H1 (cell line): Measurements from ENCODE around the gene COL6A5. TPM values are rescaled to one million over a fixed set of nuclear protein-coding genes. Genes with fewer than 3 reads are reported as not detected.

Experiments used
- CTCF ChIA-PET: fragments of 300-600 bp; sonication (Branson Sonifier 250); formaldehyde crosslinking; loops from one replicate; lab custom pipeline; 2021; ENCODE audit not compliant: partially characterized antibody; lab: Charles Lee
- POLR2A ChIA-PET: fragments of 300-600 bp; sonication (Branson Sonifier 250); formaldehyde crosslinking; loops from one replicate; lab custom pipeline; 2021; ENCODE audit warnings: inconsistent platforms; ENCODE audit not compliant: partially characterized antibody; lab: Charles Lee
- DNase-seq, 2 experiments: peaks; one replicate each; pipeline versions ENCODE4 v3.0.0 to v3.0.0-alpha.2; 2010 to 2022; ENCODE audit warnings: low spot score in 2 of 2, low read depth in 1 of 2, mixed read lengths in 1 of 2
- FAIRE-seq: peaks from 2 replicates; lab custom pipeline; 2011; peaks lifted over from hg19 to GRCh38; lab: Jason Lieb, UNC
- H2AFZ ChIP-seq: 2 replicates; pipeline ENCODE4 v1.8.1; 2012; ENCODE audit warnings: low read length, inconsistent platforms
- H2AK5ac ChIP-seq: 2 replicates; pipeline ENCODE4 v1.6.1; 2013; ENCODE audit warnings: low read depth, low read length
- H2BK120ac ChIP-seq: replicated peaks from 2 replicates; pipeline ENCODE3; 2013; ENCODE audit warnings: low read depth, low read length, inconsistent platforms
- H2BK12ac ChIP-seq: 2 replicates; pipeline ENCODE4 v1.6.1; 2013; ENCODE audit warnings: low read depth, low read length
- H2BK15ac ChIP-seq: 2 replicates; pipeline ENCODE4 v1.6.1; 2013; ENCODE audit warnings: low read length
- H2BK20ac ChIP-seq: 2 replicates; pipeline ENCODE4 v1.6.1; 2013; ENCODE audit warnings: low read length
- H2BK5ac ChIP-seq: 2 replicates; pipeline ENCODE4 v1.6.1; 2013; ENCODE audit warnings: low read depth, low read length
- H3K14ac ChIP-seq: 2 replicates; pipeline ENCODE4 v1.6.1; 2013; ENCODE audit warnings: inconsistent platforms; ENCODE audit not compliant: insufficient read length
- H3K18ac ChIP-seq: 2 replicates; pipeline ENCODE4 v1.6.1; 2013; ENCODE audit warnings: low read length; ENCODE audit errors: extremely low read depth
- H3K23ac ChIP-seq: 2 replicates; pipeline ENCODE4 v1.6.1; 2013; ENCODE audit warnings: inconsistent platforms; ENCODE audit not compliant: insufficient read length
- H3K23me2 ChIP-seq: 2 replicates; pipeline ENCODE4 v1.6.1; 2013; ENCODE audit warnings: low read depth, low read length
- H3K27ac ChIP-seq: 2 replicates; pipeline ENCODE4 v1.6.1; 2011; ENCODE audit warnings: low read depth, low read length, inconsistent platforms
- H3K27me3 ChIP-seq, 4 experiments: replicated peaks in 1 of 4; 1 replicate in 1 of 4; 2 replicates in 3 of 4; pipeline versions ENCODE4 v1.6.1 to v1.8.1; 2011 to 2013; ENCODE audit warnings: low read length in 3 of 4, mild to moderate bottlenecking in 3 of 4, inconsistent platforms in 2 of 4, mixed read lengths in 2 of 4, moderate library complexity in 1 of 4; ENCODE audit not compliant: control insufficient read depth in 3 of 4, insufficient read depth in 3 of 4; ENCODE audit errors: extremely low read depth in 1 of 4
- H3K36me3 ChIP-seq, 4 experiments: 2 replicates each; pipeline versions ENCODE4 v1.6.1 to v1.8.1; 2011 to 2013; ENCODE audit warnings: mild to moderate bottlenecking in 4 of 4, low read length in 3 of 4, moderate library complexity in 2 of 4, control low read depth in 1 of 4, inconsistent platforms in 1 of 4; ENCODE audit not compliant: insufficient read depth in 4 of 4, control insufficient read depth in 2 of 4
- H3K4ac ChIP-seq: replicated peaks from 2 replicates; pipeline ENCODE3; 2013; ENCODE audit warnings: low read length, low read depth, mixed read lengths, inconsistent platforms; ENCODE audit not compliant: insufficient read length
- H3K4me1 ChIP-seq, 4 experiments: replicated peaks in 1 of 4; 1 replicate in 1 of 4; 2 replicates in 3 of 4; pipeline versions ENCODE4 v1.6.1 to v1.8.1; 2011 to 2013; ENCODE audit warnings: low read length in 3 of 4, inconsistent platforms in 2 of 4, mixed read lengths in 1 of 4; ENCODE audit not compliant: insufficient read depth in 4 of 4, control insufficient read depth in 3 of 4
- H3K4me2 ChIP-seq, 2 experiments: 2 replicates each; pipeline versions ENCODE4 v1.6.1 to v1.8.1; 2011 to 2013; ENCODE audit warnings: low read depth in 2 of 2, low read length in 2 of 2, control low read depth in 1 of 2, inconsistent platforms in 1 of 2, mild to moderate bottlenecking in 1 of 2; ENCODE audit not compliant: insufficient read depth in 1 of 2
- H3K4me3 ChIP-seq, 4 experiments: fragments of 200-600, 300-600 bp in 1 of 4; sonication (generic), shearing (Covaris generic), sonication (Bioruptor Twin) in 1 of 4; 2 replicates each; pipeline versions ENCODE4 v1.5.1 to v1.8.1; 2011 to 2016; ENCODE audit warnings: low read length in 4 of 4, low read depth in 3 of 4, control low read depth in 2 of 4, inconsistent platforms in 2 of 4, mild to moderate bottlenecking in 2 of 4, mixed read lengths in 1 of 4, moderate library complexity in 1 of 4; ENCODE audit not compliant: insufficient read depth in 2 of 4; ENCODE audit errors: extremely low read depth in 1 of 4
- H3K56ac ChIP-seq: replicated peaks from 2 replicates; pipeline ENCODE3; 2013; ENCODE audit warnings: low read depth, mild to moderate bottlenecking, mixed read lengths, low read length, inconsistent platforms; ENCODE audit not compliant: insufficient read length
- H3K79me1 ChIP-seq: 2 replicates; pipeline ENCODE4 v1.6.1; 2013; ENCODE audit warnings: low read depth, low read length, control low read depth
- H3K79me2 ChIP-seq, 2 experiments: 2 replicates each; pipeline versions ENCODE4 v1.6.1 to v1.8.1; 2012 to 2013; ENCODE audit warnings: low read length in 2 of 2, mild to moderate bottlenecking in 2 of 2, inconsistent platforms in 1 of 2; ENCODE audit not compliant: insufficient read depth in 2 of 2, control insufficient read depth in 1 of 2
- H3K9ac ChIP-seq, 4 experiments: replicated peaks in 1 of 4; 1 replicate in 1 of 4; 2 replicates in 3 of 4; pipeline versions ENCODE4 v1.6.1 to v1.8.1; 2011 to 2013; ENCODE audit warnings: low read depth in 3 of 4, low read length in 3 of 4, control low read depth in 2 of 4, mild to moderate bottlenecking in 2 of 4, moderate library complexity in 2 of 4, inconsistent platforms in 1 of 4; ENCODE audit errors: extremely low read depth in 1 of 4
- H3K9me3 ChIP-seq, 2 experiments: 2 replicates each; pipeline versions ENCODE4 v1.6.1 to v1.8.1; 2012 to 2013; ENCODE audit warnings: mild to moderate bottlenecking in 2 of 2, moderate library complexity in 2 of 2, control low read depth in 1 of 2, inconsistent platforms in 1 of 2, low read depth in 1 of 2, low read length in 1 of 2, mixed read lengths in 1 of 2; ENCODE audit not compliant: insufficient read depth in 2 of 2
- H4K20me1 ChIP-seq, 2 experiments: replicated peaks in 1 of 2; 2 replicates each; pipeline versions ENCODE3 to v1.8.1; 2011 to 2013; ENCODE audit warnings: inconsistent platforms in 2 of 2, low read length in 2 of 2, mild to moderate bottlenecking in 1 of 2; ENCODE audit not compliant: insufficient read depth in 2 of 2, control insufficient read depth in 1 of 2
- H4K5ac ChIP-seq: 2 replicates; pipeline ENCODE4 v1.6.1; 2013; ENCODE audit warnings: low read length, low read depth, mixed read lengths, inconsistent platforms; ENCODE audit not compliant: insufficient read length
- H4K8ac ChIP-seq: 2 replicates; pipeline ENCODE4 v1.8.0; 2013; ENCODE audit warnings: mild to moderate bottlenecking, moderate library complexity, low read length, inconsistent platforms; ENCODE audit not compliant: insufficient read depth; ENCODE audit errors: extremely low read depth
- H4K91ac ChIP-seq: replicated peaks from 2 replicates; pipeline ENCODE3; 2013; ENCODE audit warnings: low read length, mixed read lengths, inconsistent platforms; ENCODE audit not compliant: insufficient read length
- CBX8 ChIP-seq: fragments of 300-800, 300-1000 bp; sonication (generic); IDR thresholded peaks from 2 replicates; pipeline ENCODE4 v1.7.1; 2016; ENCODE audit warnings: low read depth, low read length, borderline replicate concordance
- JUN ChIP-seq: IDR thresholded peaks from 2 replicates; pipeline ENCODE4 v1.6.1; 2011; ENCODE audit warnings: low read depth, mild to moderate bottlenecking, improper control_type of control experiment, low read length
- RAD21 ChIP-seq, 2 experiments: IDR thresholded peaks in 1 of 2; conservative IDR thresholded peaks in 1 of 2; 2 replicates each; pipeline ENCODE4 v1.6.1; 2011; ENCODE audit warnings: low read depth in 2 of 2, low read length in 2 of 2, improper control_type of control experiment in 1 of 2, inconsistent platforms in 1 of 2, mild to moderate bottlenecking in 1 of 2, moderate library complexity in 1 of 2
- WGBS, 2 experiments: shearing (Covaris generic) in 1 of 2; methylation state at CpG; one replicate each; pipeline versions ENCODE4 v1.1.6 to v1.1.7; 2013 to 2015; ENCODE audit warnings: low lambda C conversion rate in 2 of 2, mixed read lengths in 2 of 2, inconsistent platforms in 1 of 2, low coverage in 1 of 2, missing lambda C conversion rate in 1 of 2; ENCODE audit not compliant: insufficient replicate concordance in 2 of 2, insufficient coverage in 1 of 2, insufficient read length in 1 of 2; ENCODE audit errors: extremely low coverage in 1 of 2, missing lambda C conversion rate in 1 of 2; 5-methylcytosine and 5-hydroxymethylcytosine counted together
- polyA plus RNA-seq, 7 experiments: library from polyadenylated mRNA; depleted of rRNA in 3 of 7; stranded (reverse) in 5 of 7; unstranded in 2 of 7; fragments of >200 nt in 5 of 7; fragments of 200-250 nt in 2 of 7; gene quantifications; 1 replicate in 5 of 7; 2 replicates in 1 of 7; 4 replicates in 1 of 7; pipeline versions ENCODE4 v1.2.1 to v1.2.3, GENCODE V29; 2011 to 2013; ENCODE audit warnings: missing spikeins in 2 of 7, mixed read lengths in 2 of 7
- total RNA-seq: library from RNA; stranded (reverse); fragmentation: NEBNext Ultra II Directional; extraction: Animal tissue kit (Norgen Biotek cat#: 25700); gene quantifications from 2 replicates; pipeline ENCODE4 v1.2.1, GENCODE V29; 2021
- TF ChIP-seq, protein P1 (sequence below), 3 experiments: IDR thresholded peaks; 1 replicate in 2 of 3; 2 replicates in 1 of 3; pipeline versions ENCODE4 v1.5.1 to v1.6.1; 2011; ENCODE audit warnings: low read length in 3 of 3, mild to moderate bottlenecking in 3 of 3, inconsistent platforms in 2 of 3, low read depth in 1 of 3, moderate library complexity in 1 of 3; ENCODE audit not compliant: insufficient read depth in 1 of 3; ENCODE audit errors: control extremely low read depth in 1 of 3

COL6A5 gene
- total and polyA plus RNA-seq, 2 of the 8 experiments (the other 6 are each of a cell fraction or from before 2014, with no cell fraction given): 0.05 to 0.06 TPM

DNA sequence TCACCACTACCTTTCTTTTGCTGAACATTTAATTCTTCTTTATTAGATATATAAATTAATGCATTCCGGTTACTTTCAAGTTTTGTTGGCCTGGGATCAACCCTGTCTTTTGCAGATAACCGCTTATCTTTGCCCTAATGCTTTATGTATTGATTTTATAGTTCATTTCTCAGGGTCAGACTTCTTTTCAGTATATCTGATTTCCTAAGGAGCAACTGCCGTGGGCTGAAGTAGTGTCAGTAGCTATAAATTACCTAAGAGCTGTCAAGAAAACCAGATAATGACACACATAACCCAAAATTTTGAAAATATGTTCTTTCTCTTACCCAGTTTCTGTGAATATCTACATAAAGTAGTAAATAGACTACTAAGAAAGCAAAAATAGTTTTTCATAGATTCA lies 38.0 kb downstream of the COL6A5 start:
- H3K9me3 ChIP-seq: no peaks in the 10 kb centered on the region
- H3K27ac ChIP-seq: no peak overlapping the region
- H4K5ac ChIP-seq: no peak overlapping the region
- no peak overlapping the region for H3K9ac ChIP-seq
- H3K4me1 ChIP-seq: no peaks in the 10 kb centered on the region
- H3K79me2 ChIP-seq: no peaks in the 10 kb centered on the region
- no peak overlapping the region for H4K8ac ChIP-seq
- H3K23me2 ChIP-seq: no peaks in the 10 kb centered on the region
- ChIA-PET CTCF (no interaction called here), POLR2A (no interaction called here)
- no peak overlapping the region for H3K56ac ChIP-seq
- no peak overlapping the region for H2BK120ac ChIP-seq
- no peak overlapping the region for H3K14ac ChIP-seq
- WGBS, 2 experiments: 93% methylated on average over 3 of the region's 3 CpGs; no CpG with 5 or more reads in 1 of the 2 experiments
- no peaks in the 10 kb centered on the region for H4K20me1 ChIP-seq
- H3K23ac ChIP-seq: no peak overlapping the region
- no peak overlapping the region for H4K91ac ChIP-seq
- DNase-seq (no peak), FAIRE-seq (no peak)
- H2BK20ac ChIP-seq: no peak overlapping the region
- H3K27me3 ChIP-seq: no peaks in the 10 kb centered on the region
- no peak overlapping the region for H3K4me3 ChIP-seq
- no peak overlapping the region for H3K18ac ChIP-seq
- H3K4me2 ChIP-seq: no peak overlapping the region
- H3K4ac ChIP-seq: no peak overlapping the region
- H2AFZ ChIP-seq: no peak overlapping the region
- no peak overlapping the region for H2AK5ac ChIP-seq
- H2BK5ac ChIP-seq: no peak overlapping the region
- no peaks in the 10 kb centered on the region for H3K36me3 ChIP-seq
- H2BK12ac ChIP-seq: no peak overlapping the region
- H3K79me1 ChIP-seq: no peaks in the 10 kb centered on the region
- H2BK15ac ChIP-seq: no peak overlapping the region
- no peak for TF ChIP-seq CBX8
- TF ChIP-seq RAD21 (IDR thresholded peaks at IDR 0.05 in 1 of 2, conservative IDR thresholded peaks at IDR 0.05 in 1 of 2; ENCODE audit: low read depth in 2 of 2, low read length in 2 of 2): no peak
- TF ChIP-seq, protein P1, sequence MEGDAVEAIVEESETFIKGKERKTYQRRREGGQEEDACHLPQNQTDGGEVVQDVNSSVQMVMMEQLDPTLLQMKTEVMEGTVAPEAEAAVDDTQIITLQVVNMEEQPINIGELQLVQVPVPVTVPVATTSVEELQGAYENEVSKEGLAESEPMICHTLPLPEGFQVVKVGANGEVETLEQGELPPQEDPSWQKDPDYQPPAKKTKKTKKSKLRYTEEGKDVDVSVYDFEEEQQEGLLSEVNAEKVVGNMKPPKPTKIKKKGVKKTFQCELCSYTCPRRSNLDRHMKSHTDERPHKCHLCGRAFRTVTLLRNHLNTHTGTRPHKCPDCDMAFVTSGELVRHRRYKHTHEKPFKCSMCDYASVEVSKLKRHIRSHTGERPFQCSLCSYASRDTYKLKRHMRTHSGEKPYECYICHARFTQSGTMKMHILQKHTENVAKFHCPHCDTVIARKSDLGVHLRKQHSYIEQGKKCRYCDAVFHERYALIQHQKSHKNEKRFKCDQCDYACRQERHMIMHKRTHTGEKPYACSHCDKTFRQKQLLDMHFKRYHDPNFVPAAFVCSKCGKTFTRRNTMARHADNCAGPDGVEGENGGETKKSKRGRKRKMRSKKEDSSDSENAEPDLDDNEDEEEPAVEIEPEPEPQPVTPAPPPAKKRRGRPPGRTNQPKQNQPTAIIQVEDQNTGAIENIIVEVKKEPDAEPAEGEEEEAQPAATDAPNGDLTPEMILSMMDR (IDR thresholded peaks at IDR 0.05; ENCODE audit: control extremely low read depth in 1 of 3, insufficient read depth in 1 of 3, low read depth in 1 of 3, low read length in 3 of 3): no peak
- TF ChIP-seq JUN: no peak
